Bronchial epithelial cell (primary cell): Measurements from ENCODE around the gene SLC37A1. TPM values are rescaled to one million over a fixed set of nuclear protein-coding genes. Genes with fewer than 3 reads are reported as not detected.
A peak's percentile ranks its signal among the peaks of the same experiment; 100 is the strongest.

ENCODE experiments used
- DNase-seq: peaks from one replicate; pipeline ENCODE4 v3.0.0-alpha.2; 2010; ENCODE audit warnings: low read depth
- FAIRE-seq: peaks from 2 replicates; lab custom pipeline; 2011; peaks lifted over from hg19 to GRCh38; lab: Jason Lieb, UNC
- H3K27me3 ChIP-seq: 2 replicates; pipeline ENCODE4 v1.5.1; 2011; ENCODE audit warnings: low read length; ENCODE audit not compliant: control insufficient read depth, insufficient read depth
- H3K36me3 ChIP-seq: 2 replicates; pipeline ENCODE4 v1.5.1; 2011; ENCODE audit warnings: low read length; ENCODE audit not compliant: control insufficient read depth, insufficient read depth
- H3K4me3 ChIP-seq: 2 replicates; pipeline ENCODE4 v1.5.1; 2011; ENCODE audit warnings: mild to moderate bottlenecking, low read depth, low read length, control low read depth
- CTCF ChIP-seq: IDR thresholded peaks from 2 replicates; pipeline ENCODE4 v1.5.1; 2011; ENCODE audit warnings: mild to moderate bottlenecking, moderate library complexity, low read length, control low read depth, inconsistent platforms; ENCODE audit not compliant: insufficient read depth, severe bottlenecking
- total RNA-seq: library from RNA; depleted of rRNA; stranded (reverse); fragments of >200 nt; gene quantifications from 2 replicates; pipeline ENCODE4 v1.2.1, GENCODE V29; 2014

The SLC37A1 gene
- total RNA-seq, 1 donor from 2014 or later, result 7.1 TPM

DNA sequence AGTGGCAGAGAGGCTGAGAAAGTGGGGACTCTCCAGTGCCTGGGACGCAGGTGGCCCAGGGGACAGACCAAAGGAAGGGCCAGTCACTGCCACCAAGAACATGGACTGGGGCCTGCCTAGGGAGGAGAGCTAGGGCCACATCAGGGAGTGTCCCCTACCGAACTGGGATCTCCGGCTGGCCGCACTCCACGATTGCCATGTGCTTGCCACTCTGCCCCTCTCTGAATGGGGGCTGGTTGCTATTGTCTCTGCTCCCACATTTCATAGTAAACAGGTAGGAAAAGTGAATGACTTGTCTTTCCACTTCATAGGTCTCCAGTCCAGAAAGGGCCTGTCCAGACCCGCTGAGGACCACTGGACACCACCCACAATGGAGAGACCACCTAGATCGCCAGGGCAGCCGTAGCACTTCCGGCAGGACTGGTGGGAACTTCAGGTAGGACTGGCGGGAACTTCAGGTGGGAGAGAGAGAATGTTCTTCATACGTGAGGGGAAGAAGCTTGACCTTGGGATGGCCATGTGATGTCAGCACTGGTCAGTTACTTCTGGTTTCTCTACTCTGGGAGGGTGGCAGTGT is 84.6 kb downstream of the SLC37A1 start:
- no peaks in the 10 kb centered on the region for H3K36me3 ChIP-seq
- H3K27me3 ChIP-seq, result no peaks in the 10 kb centered on the region
- TF ChIP-seq CTCF, result no peak
- FAIRE-seq (peak; percentile 40), DNase-seq (no peak)
- no peak overlapping the region for H3K4me3 ChIP-seq

DNA sequence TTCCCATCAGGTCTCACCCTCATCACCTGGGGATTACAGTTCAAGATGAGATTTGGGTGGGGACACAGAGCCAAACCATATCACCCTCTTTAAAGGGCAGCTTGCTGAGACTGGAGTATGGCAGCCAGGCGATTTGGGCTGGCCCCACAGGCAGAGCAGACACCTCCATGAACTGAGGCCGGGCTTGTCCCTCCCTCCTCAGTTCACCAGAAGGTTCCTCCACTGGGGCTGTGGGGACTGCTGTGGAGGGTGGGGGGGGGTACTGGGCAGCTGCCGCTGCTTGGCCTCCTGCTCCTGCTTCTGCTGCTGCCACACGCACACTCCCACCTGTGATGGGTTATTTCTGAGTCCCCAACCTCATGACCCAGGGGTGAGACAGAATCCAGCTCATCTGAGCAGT is 85.8 kb downstream of the SLC37A1 start:
- Histone ChIP-seq H3K4me3 (no peak overlapping the region), H3K27me3 (no peaks in the 10 kb centered on the region), H3K36me3 (no peaks in the 10 kb centered on the region)
- TF ChIP-seq CTCF, result no peak
- DNase-seq, result no peak
- no peak for FAIRE-seq

GRCh38 chr21:42599962-42600361 is 86.3 kb downstream of the SLC37A1 start:
- no peak for TF ChIP-seq CTCF

DNA sequence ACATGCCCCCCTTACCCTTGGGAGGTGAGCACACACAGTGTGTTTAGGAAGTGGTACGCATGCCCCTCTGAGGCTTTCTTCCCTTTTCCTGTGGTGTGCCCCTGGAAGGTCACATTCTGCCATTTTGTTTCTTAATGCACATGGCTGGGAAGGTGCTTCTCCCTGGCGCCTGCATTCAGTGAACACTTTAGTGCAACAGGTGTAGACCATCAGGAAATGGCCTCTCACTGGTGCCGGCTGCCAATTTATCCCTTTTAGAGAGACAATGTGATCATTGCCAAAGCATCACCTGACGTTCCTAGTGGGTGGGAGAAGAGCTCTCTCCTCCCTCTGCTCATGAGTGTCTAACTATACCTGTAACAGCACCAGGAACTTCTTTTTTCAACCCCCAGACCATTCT is 88.0 kb downstream of the SLC37A1 start:
- no peak for DNase-seq
- TF ChIP-seq CTCF, result no peak
- Histone ChIP-seq H3K4me3 (no peak overlapping the region), H3K36me3 (no peaks in the 10 kb centered on the region), H3K27me3 (no peaks in the 10 kb centered on the region)
- no peak for FAIRE-seq

More at GRCh38 chr21:42599962-42600361, 86.3 kb downstream of the SLC37A1 start:
- DNase-seq (no peak), FAIRE-seq (peak; percentile 18)
- Histone ChIP-seq H3K27me3 (no peaks in the 10 kb centered on the region), H3K36me3 (no peaks in the 10 kb centered on the region), H3K4me3 (no peak overlapping the region)

DNA sequence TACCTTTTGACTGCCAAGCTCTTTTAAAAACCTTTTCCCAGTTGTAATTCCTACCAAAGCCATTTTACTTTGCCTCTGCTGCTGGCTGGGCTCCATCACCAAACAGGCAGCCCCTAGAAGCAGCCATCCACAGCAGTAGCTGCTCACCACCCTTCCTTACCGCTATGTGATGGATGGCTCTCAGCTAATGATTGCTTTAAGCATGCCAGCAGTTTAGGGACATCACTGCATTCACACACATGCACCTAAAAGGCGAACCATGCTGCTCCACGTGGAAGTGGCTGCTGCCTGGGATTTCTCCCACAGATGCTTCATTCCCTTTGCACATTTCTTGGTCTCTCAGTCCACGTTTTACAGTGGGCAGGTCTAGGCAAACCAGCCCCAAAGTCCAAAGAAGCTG is 93.5 kb downstream of the SLC37A1 start:
- no peaks in the 10 kb centered on the region for H3K36me3 ChIP-seq
- H3K4me3 ChIP-seq, result no peak overlapping the region
- H3K27me3 ChIP-seq, result no peaks in the 10 kb centered on the region
- FAIRE-seq (no peak), DNase-seq (no peak)
- TF ChIP-seq CTCF, result no peak

DNA sequence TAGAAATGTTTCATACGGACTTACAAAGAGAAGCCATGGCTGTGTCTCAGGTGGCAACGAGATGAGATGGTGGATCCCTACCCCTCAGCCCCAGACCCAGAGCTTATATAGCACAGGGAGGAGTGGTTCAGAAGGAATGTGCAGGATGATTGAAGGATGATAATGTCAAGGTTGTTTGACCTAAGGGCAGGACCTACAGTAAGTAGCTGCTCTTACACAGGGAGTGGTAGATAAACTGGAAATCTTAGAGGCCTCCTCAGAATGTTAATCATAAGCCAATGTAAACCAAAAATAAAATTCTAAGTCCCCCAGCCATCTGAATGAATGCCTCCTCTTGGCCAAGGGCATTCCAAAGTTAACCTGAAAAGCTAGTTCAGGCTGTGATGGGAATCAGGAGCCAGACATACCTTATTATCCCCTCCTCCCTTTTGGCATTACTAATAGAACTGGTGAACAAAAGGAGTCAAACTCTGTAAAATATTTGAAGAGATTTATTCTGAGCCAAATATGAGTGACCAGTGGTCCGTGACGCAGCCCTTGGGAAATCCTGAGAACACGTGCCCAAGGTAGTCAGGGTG is 94.0 kb downstream of the SLC37A1 start:
- no peak for DNase-seq
- H3K27me3 ChIP-seq, result no peaks in the 10 kb centered on the region
- no peaks in the 10 kb centered on the region for H3K36me3 ChIP-seq
- TF ChIP-seq CTCF, result no peak
- H3K4me3 ChIP-seq, result no peak overlapping the region
- no peak for FAIRE-seq
